SK-N-SH treated with all-trans-retinoic acid at 6 μM for 48 hours (cell line): ENCODE measurements around the gene NXPH4.

Experiments
- ATAC-seq: fragments of 200-7000 bp; cut with Tn5 transposase; 3 replicates; pipeline ENCODE4 v1.9.1; 2020; ENCODE audit warnings: mild to moderate bottlenecking, moderate library complexity
- ARNTL ChIP-seq: fragments of 450-650 bp; formaldehyde crosslinking; IDR thresholded peaks from 2 replicates; pipeline ENCODE4 v1.5.0; 2020; ENCODE audit warnings: low read depth, mild to moderate bottlenecking, moderate library complexity, borderline replicate concordance
- BACH2 ChIP-seq: fragments of 250-450 bp; sonication (Bioruptor Pico); IDR thresholded peaks from 2 replicates; pipeline ENCODE4 v1.9.0; 2021; ENCODE audit warnings: mild to moderate bottlenecking, borderline replicate concordance
- CREB5 ChIP-seq: fragments of 250-450 bp; sonication (Bioruptor Pico); IDR thresholded peaks from 2 replicates; pipeline ENCODE4 v1.5.1; 2020; ENCODE audit warnings: low read depth, mild to moderate bottlenecking, moderate library complexity
- CSDC2 ChIP-seq: fragments of 250-450 bp; sonication (Bioruptor Pico); IDR thresholded peaks from 2 replicates; pipeline ENCODE4 v1.5.0; 2020; ENCODE audit warnings: mild to moderate bottlenecking, moderate library complexity
- CSRNP3 ChIP-seq: fragments of 250-450 bp; sonication (Bioruptor Pico); IDR thresholded peaks from 2 replicates; pipeline ENCODE4 v1.5.1; 2021; ENCODE audit warnings: mild to moderate bottlenecking, moderate library complexity
- ESRRG ChIP-seq: fragments of 250-450 bp; sonication (Bioruptor Pico); IDR thresholded peaks from 2 replicates; pipeline ENCODE4 v1.6.1; 2021; ENCODE audit warnings: mild to moderate bottlenecking
- GLIS3 ChIP-seq: fragments of 250-450 bp; sonication (Bioruptor Pico); IDR thresholded peaks from 2 replicates; pipeline ENCODE4 v1.5.0; 2020; ENCODE audit warnings: mild to moderate bottlenecking, moderate library complexity
- ISL1 ChIP-seq: fragments of 250-450 bp; sonication (Bioruptor Pico); IDR thresholded peaks from 2 replicates; pipeline ENCODE4 v2.1.2; 2022; ENCODE audit warnings: mild to moderate bottlenecking, moderate library complexity
- PATZ1 ChIP-seq: fragments of 250-450 bp; sonication (Bioruptor Pico); IDR thresholded peaks from 2 replicates; pipeline ENCODE4 v1.8.0; 2020; ENCODE audit warnings: mild to moderate bottlenecking, moderate library complexity, borderline replicate concordance
- RARB ChIP-seq: fragments of 250-450 bp; sonication (Bioruptor Pico); IDR thresholded peaks from 2 replicates; pipeline ENCODE4 v1.8.0; 2021; ENCODE audit warnings: mild to moderate bottlenecking, moderate library complexity
- SNAI2 ChIP-seq: fragments of 250-450 bp; sonication (Bioruptor Pico); IDR thresholded peaks from 2 replicates; pipeline ENCODE4 v1.5.0; 2020; ENCODE audit warnings: mild to moderate bottlenecking, moderate library complexity
- TCF4 ChIP-seq: fragments of 250-450 bp; sonication (Bioruptor Pico); IDR thresholded peaks from 2 replicates; pipeline ENCODE4 v1.8.0; 2021; ENCODE audit warnings: mild to moderate bottlenecking, moderate library complexity, borderline replicate concordance
- TOX ChIP-seq: fragments of 250-450 bp; sonication (Bioruptor Pico); IDR thresholded peaks from 2 replicates; pipeline ENCODE4 v1.8.0; 2021; ENCODE audit warnings: mild to moderate bottlenecking, moderate library complexity, borderline replicate concordance
- TSHZ2 ChIP-seq: fragments of 250-450 bp; sonication (Bioruptor Pico); IDR thresholded peaks from 2 replicates; pipeline ENCODE4 v1.5.0; 2020; ENCODE audit warnings: mild to moderate bottlenecking, moderate library complexity
- ZC3H10 ChIP-seq: fragments of 250-450 bp; sonication (Bioruptor Pico); IDR thresholded peaks from 2 replicates; pipeline ENCODE4 v1.5.1; 2021; ENCODE audit warnings: mild to moderate bottlenecking, moderate library complexity
- ZFP3 ChIP-seq: fragments of 250-450 bp; sonication (Bioruptor Pico); IDR thresholded peaks from 2 replicates; pipeline ENCODE4 v1.5.0; 2020; ENCODE audit warnings: mild to moderate bottlenecking, moderate library complexity
- ZNF565 ChIP-seq: fragments of 450-650 bp; formaldehyde crosslinking; conservative IDR thresholded peaks from 2 replicates; pipeline ENCODE4 v1.5.0; 2020; ENCODE audit warnings: low read depth, mild to moderate bottlenecking, moderate library complexity
- ZNF70 ChIP-seq: fragments of 450-650 bp; formaldehyde crosslinking; IDR thresholded peaks from 2 replicates; pipeline ENCODE4 v1.5.0; 2020; ENCODE audit warnings: mild to moderate bottlenecking, moderate library complexity
- ZNF8 ChIP-seq: fragments of 450-650 bp; formaldehyde crosslinking; IDR thresholded peaks from 2 replicates; pipeline ENCODE4 v1.5.0; 2020; ENCODE audit warnings: mild to moderate bottlenecking, moderate library complexity

Gene NXPH4

GRCh38 chr12:57210926-57211692 lies 5.5 kb upstream of the NXPH4 start:
- ATAC-seq, result no peak
- TF ChIP-seq CSRNP3 (CRISPR knock-in tag) (no peak), ISL1 (CRISPR knock-in tag) (no peak), TOX (no peak), PATZ1 (CRISPR knock-in tag) (no peak), TSHZ2 (no peak), ZFP3 (CRISPR knock-in tag) (no peak), RARB (CRISPR knock-in tag) (no peak)

GRCh38 chr12:57211791-57212700 lies 4.5 kb upstream of the NXPH4 start:
- no peak for TF ChIP-seq TCF4 (CRISPR knock-in tag)
- no peak for TF ChIP-seq CREB5 (CRISPR knock-in tag)
- TF ChIP-seq TSHZ2, result no peak
- TF ChIP-seq CSDC2 (CRISPR knock-in tag), result no peak
- TF ChIP-seq PATZ1 (CRISPR knock-in tag), result no peak
- TF ChIP-seq ISL1 (CRISPR knock-in tag), result no peak
- TF ChIP-seq ZNF565 (CRISPR knock-in tag), result no peak
- TF ChIP-seq ARNTL, result no peak
- no peak for TF ChIP-seq SNAI2
- TF ChIP-seq GLIS3 (CRISPR knock-in tag), result no peak
- no peak for ATAC-seq

- TF ChIP-seq ZNF70, result no peak
- TF ChIP-seq ZNF565 (CRISPR knock-in tag), result no peak
- TF ChIP-seq ESRRG (CRISPR knock-in tag), result no peak
- TF ChIP-seq ZFP3 (CRISPR knock-in tag), result no peak
- TF ChIP-seq RARB (CRISPR knock-in tag), result no peak
- TF ChIP-seq BACH2 (CRISPR knock-in tag), result no peak
- TF ChIP-seq ZNF8, result no peak
- TF ChIP-seq ISL1 (CRISPR knock-in tag), result no peak
- no peak for TF ChIP-seq SNAI2
- TF ChIP-seq TOX, result no peak
- TF ChIP-seq ZC3H10 (CRISPR knock-in tag), result no peak
- no peak for ATAC-seq
Observed at GRCh38 chr12:57212701-57213057, 3.9 kb upstream of the NXPH4 start.
